ENCODE results near the gene MPIG6B.
"Not testable (repeated sequence)": the region's sequence is repeated elsewhere in the genome, so short reads cannot be mapped to it uniquely, and the experiment has no call there.

Gene MPIG6B

GRCh38 chr6:31701666-31702404 is 21.3 kb upstream of the MPIG6B start:
- no peak for DNase-seq

- DNase-seq: no peak
These were observed 20.8 kb upstream of the MPIG6B start for GRCh38 chr6:31702405-31702818.

GRCh38 chr6:31702819-31703716 is 20.1 kb upstream of the MPIG6B start, which contains the start of gene ABHD16A:
Gene ABHD16A, minus strand, starts transcription at chr6:31703324. Its CDS starts 43 bp downstream, at chr6:31703281.
- peak; percentile 82 for DNase-seq

- DNase-seq: no peak
These were observed 17.2 kb upstream of the MPIG6B start for GRCh38 chr6:31705931-31706330.

GRCh38 chr6:31706599-31706998 is 16.6 kb upstream of the MPIG6B start, which contains the start of gene LY6G6F:
Gene LY6G6F, plus strand, starts transcription at chr6:31706866. Its CDS starts 41 bp downstream, at chr6:31706907.
- no peak for DNase-seq

GRCh38 chr6:31707701-31708100 is 15.5 kb upstream of the MPIG6B start:
- DNase-seq: no peak

GRCh38 chr6:31708224-31708623 is 14.9 kb upstream of the MPIG6B start:
- no peak for DNase-seq

- DNase-seq: not testable (repeated sequence)
These were observed 14.0 kb upstream of the MPIG6B start for GRCh38 chr6:31709157-31709556.

GRCh38 chr6:31710523-31711219 is 12.5 kb upstream of the MPIG6B start:
- DNase-seq: no peak

- DNase-seq: no peak
These were observed 11.9 kb upstream of the MPIG6B start for GRCh38 chr6:31711233-31711632.

- DNase-seq: no peak
These were observed 10.9 kb upstream of the MPIG6B start for GRCh38 chr6:31712296-31712695.

- DNase-seq: no peak
These were observed 9.7 kb upstream of the MPIG6B start for GRCh38 chr6:31713465-31713864.

- no peak for DNase-seq
These were observed 9.0 kb upstream of the MPIG6B start for GRCh38 chr6:31713991-31714684.

- DNase-seq: no peak
These were observed 7.9 kb upstream of the MPIG6B start, which contains the start of gene LY6G6D for GRCh38 chr6:31715022-31715958. Gene LY6G6D, plus strand, starts transcription at chr6:31715348. Its CDS starts 8 bp downstream, at chr6:31715356.

GRCh38 chr6:31717499-31718222 is 5.5 kb upstream of the MPIG6B start:
- DNase-seq: no peak

GRCh38 chr6:31718265-31718664 is 4.9 kb upstream of the MPIG6B start:
- no peak for DNase-seq

- no peak for DNase-seq
These were observed 4.2 kb upstream of the MPIG6B start for GRCh38 chr6:31719001-31719400.

GRCh38 chr6:31720196-31720770 is 2.9 kb upstream of the MPIG6B start:
- DNase-seq: no peak

- DNase-seq: no peak
These were observed 1.7 kb upstream of the MPIG6B start, which contains the start of gene LY6G6C for GRCh38 chr6:31721351-31722020. Gene LY6G6C, minus strand, starts transcription at chr6:31721746. Its CDS starts 67 bp downstream, at chr6:31721679.
